Measurements from ENCODE around the gene DNAAF5.

- no peak for TF ChIP-seq CTCF (IDR thresholded peaks at IDR 0.05)
- TF ChIP-seq REST (IDR thresholded peaks at IDR 0.05; ENCODE audit: low read depth, low read length) = no peak
- no peak for TF ChIP-seq TEAD4 (IDR thresholded peaks at IDR 0.05; ENCODE audit: borderline replicate concordance, insufficient read depth)
- TF ChIP-seq FOSL2 (IDR thresholded peaks at IDR 0.05; ENCODE audit: borderline replicate concordance, low read depth) = no peak
- no peak for TF ChIP-seq USF2 (IDR thresholded peaks at IDR 0.05; ENCODE audit: borderline replicate concordance, low read depth, low read length)
- no peak for TF ChIP-seq EP300 (IDR thresholded peaks at IDR 0.05; ENCODE audit: borderline replicate concordance in 1 of 2, low read depth in 1 of 2, low read length in 1 of 2)
- no peak for TF ChIP-seq POLR2AphosphoS5 (IDR thresholded peaks at IDR 0.05; ENCODE audit: low read depth, low read length)
- no peak for TF ChIP-seq YY1 (IDR thresholded peaks at IDR 0.05; ENCODE audit: low read depth)
- TF ChIP-seq EZH2phosphoT487 (IDR thresholded peaks at IDR 0.05; ENCODE audit: borderline replicate concordance, low read depth) = no peak
- TF ChIP-seq ZBTB33 (IDR thresholded peaks at IDR 0.05; ENCODE audit: borderline replicate concordance, low read depth) = no peak
- no peak for TF ChIP-seq TAF1 (IDR thresholded peaks at IDR 0.05; ENCODE audit: borderline replicate concordance, low read depth, low read length)
- TF ChIP-seq GABPA (IDR thresholded peaks at IDR 0.05; ENCODE audit: low read depth) = no peak
Measured at GRCh38 chr7:783556-784490, 57.3 kb downstream of the DNAAF5 start.
